WTC11 (cell line): Measurements from ENCODE around the gene MAST4.

Experiments used
- TF ChIP-seq, protein P1 (sequence below): fragments of 200-600 bp; IDR thresholded peaks from 2 replicates; pipeline ENCODE4 v1.8.0; 2022; ENCODE audit warnings: antibody characterized with exemption
- TF ChIP-seq, protein P2 (sequence below): sonication (generic); formaldehyde crosslinking; IDR thresholded peaks from 2 replicates; pipeline ENCODE4 v1.8.1; 2022; ENCODE audit warnings: low read depth, missing genetic modification reagents, borderline replicate concordance
- TF ChIP-seq, protein P3 (sequence below): sonication (generic); formaldehyde crosslinking; IDR thresholded peaks from 2 replicates; pipeline ENCODE4 v1.8.1; 2023; ENCODE audit warnings: mild to moderate bottlenecking, missing genetic modification reagents, borderline replicate concordance

DNA sequence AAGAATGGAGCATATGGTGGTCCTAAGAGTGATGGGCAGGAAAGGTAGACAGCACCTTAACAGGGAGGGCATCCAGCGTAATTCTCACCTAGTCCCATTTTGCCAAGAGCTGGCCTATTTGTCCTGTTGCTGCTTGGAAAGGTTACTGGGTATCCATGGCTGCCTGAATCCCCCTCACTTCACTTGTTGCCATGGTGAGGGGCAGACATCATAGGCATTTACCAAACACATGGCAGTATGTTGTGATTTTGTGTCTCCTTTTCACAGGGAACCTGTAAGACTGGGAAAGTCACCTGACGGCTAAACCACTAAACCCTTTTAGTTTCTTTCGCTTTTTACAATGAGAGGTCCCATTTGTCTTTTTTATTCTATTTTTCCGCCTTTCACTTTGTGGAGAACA is 373.3 kb downstream of the MAST4 start:
- TF ChIP-seq, protein P1, sequence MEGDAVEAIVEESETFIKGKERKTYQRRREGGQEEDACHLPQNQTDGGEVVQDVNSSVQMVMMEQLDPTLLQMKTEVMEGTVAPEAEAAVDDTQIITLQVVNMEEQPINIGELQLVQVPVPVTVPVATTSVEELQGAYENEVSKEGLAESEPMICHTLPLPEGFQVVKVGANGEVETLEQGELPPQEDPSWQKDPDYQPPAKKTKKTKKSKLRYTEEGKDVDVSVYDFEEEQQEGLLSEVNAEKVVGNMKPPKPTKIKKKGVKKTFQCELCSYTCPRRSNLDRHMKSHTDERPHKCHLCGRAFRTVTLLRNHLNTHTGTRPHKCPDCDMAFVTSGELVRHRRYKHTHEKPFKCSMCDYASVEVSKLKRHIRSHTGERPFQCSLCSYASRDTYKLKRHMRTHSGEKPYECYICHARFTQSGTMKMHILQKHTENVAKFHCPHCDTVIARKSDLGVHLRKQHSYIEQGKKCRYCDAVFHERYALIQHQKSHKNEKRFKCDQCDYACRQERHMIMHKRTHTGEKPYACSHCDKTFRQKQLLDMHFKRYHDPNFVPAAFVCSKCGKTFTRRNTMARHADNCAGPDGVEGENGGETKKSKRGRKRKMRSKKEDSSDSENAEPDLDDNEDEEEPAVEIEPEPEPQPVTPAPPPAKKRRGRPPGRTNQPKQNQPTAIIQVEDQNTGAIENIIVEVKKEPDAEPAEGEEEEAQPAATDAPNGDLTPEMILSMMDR, result no peak
- TF ChIP-seq, protein P2, sequence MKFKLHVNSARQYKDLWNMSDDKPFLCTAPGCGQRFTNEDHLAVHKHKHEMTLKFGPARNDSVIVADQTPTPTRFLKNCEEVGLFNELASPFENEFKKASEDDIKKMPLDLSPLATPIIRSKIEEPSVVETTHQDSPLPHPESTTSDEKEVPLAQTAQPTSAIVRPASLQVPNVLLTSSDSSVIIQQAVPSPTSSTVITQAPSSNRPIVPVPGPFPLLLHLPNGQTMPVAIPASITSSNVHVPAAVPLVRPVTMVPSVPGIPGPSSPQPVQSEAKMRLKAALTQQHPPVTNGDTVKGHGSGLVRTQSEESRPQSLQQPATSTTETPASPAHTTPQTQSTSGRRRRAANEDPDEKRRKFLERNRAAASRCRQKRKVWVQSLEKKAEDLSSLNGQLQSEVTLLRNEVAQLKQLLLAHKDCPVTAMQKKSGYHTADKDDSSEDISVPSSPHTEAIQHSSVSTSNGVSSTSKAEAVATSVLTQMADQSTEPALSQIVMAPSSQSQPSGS (CRISPR knock-in tag), result no peak
- TF ChIP-seq, protein P3, sequence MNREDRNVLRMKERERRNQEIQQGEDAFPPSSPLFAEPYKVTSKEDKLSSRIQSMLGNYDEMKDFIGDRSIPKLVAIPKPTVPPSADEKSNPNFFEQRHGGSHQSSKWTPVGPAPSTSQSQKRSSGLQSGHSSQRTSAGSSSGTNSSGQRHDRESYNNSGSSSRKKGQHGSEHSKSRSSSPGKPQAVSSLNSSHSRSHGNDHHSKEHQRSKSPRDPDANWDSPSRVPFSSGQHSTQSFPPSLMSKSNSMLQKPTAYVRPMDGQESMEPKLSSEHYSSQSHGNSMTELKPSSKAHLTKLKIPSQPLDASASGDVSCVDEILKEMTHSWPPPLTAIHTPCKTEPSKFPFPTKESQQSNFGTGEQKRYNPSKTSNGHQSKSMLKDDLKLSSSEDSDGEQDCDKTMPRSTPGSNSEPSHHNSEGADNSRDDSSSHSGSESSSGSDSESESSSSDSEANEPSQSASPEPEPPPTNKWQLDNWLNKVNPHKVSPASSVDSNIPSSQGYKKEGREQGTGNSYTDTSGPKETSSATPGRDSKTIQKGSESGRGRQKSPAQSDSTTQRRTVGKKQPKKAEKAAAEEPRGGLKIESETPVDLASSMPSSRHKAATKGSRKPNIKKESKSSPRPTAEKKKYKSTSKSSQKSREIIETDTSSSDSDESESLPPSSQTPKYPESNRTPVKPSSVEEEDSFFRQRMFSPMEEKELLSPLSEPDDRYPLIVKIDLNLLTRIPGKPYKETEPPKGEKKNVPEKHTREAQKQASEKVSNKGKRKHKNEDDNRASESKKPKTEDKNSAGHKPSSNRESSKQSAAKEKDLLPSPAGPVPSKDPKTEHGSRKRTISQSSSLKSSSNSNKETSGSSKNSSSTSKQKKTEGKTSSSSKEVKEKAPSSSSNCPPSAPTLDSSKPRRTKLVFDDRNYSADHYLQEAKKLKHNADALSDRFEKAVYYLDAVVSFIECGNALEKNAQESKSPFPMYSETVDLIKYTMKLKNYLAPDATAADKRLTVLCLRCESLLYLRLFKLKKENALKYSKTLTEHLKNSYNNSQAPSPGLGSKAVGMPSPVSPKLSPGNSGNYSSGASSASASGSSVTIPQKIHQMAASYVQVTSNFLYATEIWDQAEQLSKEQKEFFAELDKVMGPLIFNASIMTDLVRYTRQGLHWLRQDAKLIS, result no peak
